Thoracic aorta (tissue), 2 donors: ENCODE measurements around the gene CAMK1D. TPM values are rescaled to one million over a fixed set of nuclear protein-coding genes. Genes with fewer than 3 reads are reported as not detected.

Source experiments
- ATAC-seq: fragments of 150-250 bp; one replicate; pipeline ENCODE4 v1.8.0; 2017; ENCODE audit warnings: low read depth; ENCODE audit not compliant: insufficient number of reproducible peaks, low FRiP score
- DNase-seq: peaks from one replicate; pipeline ENCODE4 v3.0.0-alpha.2; 2020; ENCODE audit warnings: low spot score
- H3K27ac ChIP-seq, 2 donors: fragments of 200-600 bp; sonication (generic); 1 replicate in 1 of 2; 2 replicates in 1 of 2; pipeline ENCODE4 v1.5.1; 2016; ENCODE audit warnings: mild to moderate bottlenecking in 2 of 2, moderate library complexity in 2 of 2
- H3K27me3 ChIP-seq: fragments of 200-600 bp; sonication (generic); replicated peaks from 2 replicates; pipeline ENCODE4 v1.6.0; 2016; ENCODE audit warnings: mild to moderate bottlenecking; ENCODE audit not compliant: insufficient read depth
- H3K36me3 ChIP-seq: fragments of 200-600 bp; sonication (generic); one replicate; pipeline ENCODE4 v1.5.1; 2016
- H3K4me1 ChIP-seq, 2 donors: fragments of 200-600 bp; sonication (generic); 1 replicate in 1 of 2; 2 replicates in 1 of 2; pipeline versions ENCODE4 v1.5.1 to v1.6.0; 2016; ENCODE audit warnings: low read depth in 2 of 2, mild to moderate bottlenecking in 1 of 2; ENCODE audit not compliant: control insufficient read depth in 1 of 2
- H3K4me3 ChIP-seq: fragments of 200-600 bp; sonication (generic); 2 replicates; pipeline ENCODE4 v1.5.1; 2016; ENCODE audit warnings: mild to moderate bottlenecking
- H3K9me3 ChIP-seq: fragments of 200-600 bp; sonication (generic); 2 replicates; pipeline ENCODE4 v1.5.1; 2016
- total RNA-seq, 2 donors: library from RNA; depleted of rRNA; stranded (reverse); fragments of >200 nt; gene quantifications; one replicate each; pipeline versions ENCODE4 v1.1.0 to v1.2.3, GENCODE V29; 2016
- TF ChIP-seq, protein P1 (sequence below): fragments of 200-600 bp; sonication (generic); IDR thresholded peaks from one replicate; pipeline ENCODE4 v1.5.1; 2019; ENCODE audit warnings: antibody characterized with exemption

Gene CAMK1D
- total RNA-seq, 2 donors from 2014 or later = 8.7 to 11.2 TPM

DNA sequence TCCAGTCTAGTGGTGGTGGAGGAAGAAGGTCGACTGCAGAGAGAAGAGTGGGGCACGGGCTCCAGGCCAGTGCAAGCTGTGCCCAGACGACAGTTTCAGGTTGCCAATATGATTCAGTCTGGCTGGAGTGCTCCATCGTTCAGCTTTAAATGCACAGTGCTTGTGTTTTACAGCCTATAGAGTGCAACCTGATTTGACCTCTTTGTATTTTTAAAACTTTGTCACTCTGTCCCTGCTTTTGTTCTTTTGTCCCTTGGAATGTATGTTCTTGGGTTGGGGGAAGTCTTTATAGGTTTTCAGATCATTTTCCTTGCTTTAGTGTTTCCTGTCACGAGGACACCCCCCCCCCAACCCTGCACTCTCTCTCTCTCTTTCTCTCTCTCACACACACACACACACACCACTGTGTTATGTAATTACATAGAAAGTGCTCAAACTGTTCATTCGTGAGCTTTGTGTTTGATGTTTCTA lies 198.0 kb downstream of the CAMK1D start:
- TF ChIP-seq, protein P1, sequence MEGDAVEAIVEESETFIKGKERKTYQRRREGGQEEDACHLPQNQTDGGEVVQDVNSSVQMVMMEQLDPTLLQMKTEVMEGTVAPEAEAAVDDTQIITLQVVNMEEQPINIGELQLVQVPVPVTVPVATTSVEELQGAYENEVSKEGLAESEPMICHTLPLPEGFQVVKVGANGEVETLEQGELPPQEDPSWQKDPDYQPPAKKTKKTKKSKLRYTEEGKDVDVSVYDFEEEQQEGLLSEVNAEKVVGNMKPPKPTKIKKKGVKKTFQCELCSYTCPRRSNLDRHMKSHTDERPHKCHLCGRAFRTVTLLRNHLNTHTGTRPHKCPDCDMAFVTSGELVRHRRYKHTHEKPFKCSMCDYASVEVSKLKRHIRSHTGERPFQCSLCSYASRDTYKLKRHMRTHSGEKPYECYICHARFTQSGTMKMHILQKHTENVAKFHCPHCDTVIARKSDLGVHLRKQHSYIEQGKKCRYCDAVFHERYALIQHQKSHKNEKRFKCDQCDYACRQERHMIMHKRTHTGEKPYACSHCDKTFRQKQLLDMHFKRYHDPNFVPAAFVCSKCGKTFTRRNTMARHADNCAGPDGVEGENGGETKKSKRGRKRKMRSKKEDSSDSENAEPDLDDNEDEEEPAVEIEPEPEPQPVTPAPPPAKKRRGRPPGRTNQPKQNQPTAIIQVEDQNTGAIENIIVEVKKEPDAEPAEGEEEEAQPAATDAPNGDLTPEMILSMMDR = no peak
- Histone ChIP-seq H3K36me3 (no peaks in the 10 kb centered on the region), H3K27ac (no peak overlapping the region), H3K4me1 (no peaks in the 10 kb centered on the region), H3K27me3 (no peaks in the 10 kb centered on the region), H3K9me3 (no peaks in the 10 kb centered on the region), H3K4me3 (no peak overlapping the region)
- no peak for DNase-seq
- no peak for ATAC-seq

DNA sequence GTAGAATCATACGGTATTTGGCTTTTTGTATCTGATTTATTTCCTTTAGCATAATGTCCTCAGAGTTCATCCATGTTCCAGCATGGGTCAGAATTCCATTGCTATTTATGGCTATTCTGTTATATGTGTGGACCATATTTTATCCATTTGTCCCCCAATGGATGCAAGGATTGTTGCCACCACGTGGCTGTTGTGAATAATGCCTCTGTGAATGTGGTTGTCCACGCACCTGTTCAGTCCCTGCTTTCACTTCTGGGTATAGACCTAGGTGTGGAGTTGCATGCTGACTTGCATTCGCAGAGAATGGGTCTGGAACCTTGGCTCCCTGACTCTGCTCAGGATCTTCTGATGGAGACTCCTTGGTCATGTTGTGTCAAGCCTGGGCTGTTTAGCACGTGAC lies 199.9 kb downstream of the CAMK1D start:
- DNase-seq (no peak), ATAC-seq (no peak)
- TF ChIP-seq, protein P1 = no peak
- Histone ChIP-seq H3K4me3 (no peak overlapping the region), H3K27ac (no peak overlapping the region), H3K27me3 (no peaks in the 10 kb centered on the region), H3K36me3 (no peaks in the 10 kb centered on the region), H3K9me3 (no peaks in the 10 kb centered on the region), H3K4me1 (no peaks in the 10 kb centered on the region)

DNA sequence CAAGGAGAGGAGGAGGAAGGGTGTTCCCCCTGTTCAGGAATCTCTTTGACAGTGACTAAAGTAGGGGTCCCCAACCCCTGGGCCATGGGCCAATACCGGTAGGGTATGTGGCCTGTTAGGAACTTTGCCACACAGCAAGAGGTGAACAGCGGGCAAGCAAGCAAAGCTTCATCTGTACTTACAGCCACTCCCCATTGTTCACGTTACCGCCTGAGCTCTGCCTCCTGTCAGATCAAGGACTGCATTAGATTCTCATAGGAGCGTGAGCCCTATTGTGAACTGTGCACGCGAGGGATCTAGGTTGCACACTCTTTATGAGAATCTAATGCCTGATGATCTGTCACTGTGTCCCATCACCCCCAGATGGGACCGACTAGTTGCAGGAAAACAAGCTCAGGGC lies 201.6 kb downstream of the CAMK1D start:
- DNase-seq (no peak), ATAC-seq (no peak)
- TF ChIP-seq, protein P1 = no peak
- no peaks in the 10 kb centered on the region for H3K4me1 ChIP-seq
- no peak overlapping the region for H3K4me3 ChIP-seq
- H3K27ac ChIP-seq = no peak overlapping the region
- no peaks in the 10 kb centered on the region for H3K36me3 ChIP-seq
- H3K27me3 ChIP-seq = no peaks in the 10 kb centered on the region
- no peaks in the 10 kb centered on the region for H3K9me3 ChIP-seq

- ATAC-seq = no peak
Observed at GRCh38 chr10:12556039-12556438, 206.7 kb downstream of the CAMK1D start.

GRCh38 chr10:12559578-12560178 lies 210.3 kb downstream of the CAMK1D start:
- DNase-seq (no peak), ATAC-seq (no peak)
- Histone ChIP-seq H3K27me3 (no peaks in the 10 kb centered on the region), H3K36me3 (no peaks in the 10 kb centered on the region), H3K27ac (no peak overlapping the region), H3K4me1 (no peaks in the 10 kb centered on the region), H3K9me3 (no peaks in the 10 kb centered on the region), H3K4me3 (no peak overlapping the region)
- TF ChIP-seq, protein P1 = no peak

More at GRCh38 chr10:12556039-12556438, 206.7 kb downstream of the CAMK1D start:
- no peak overlapping the region for H3K27ac ChIP-seq
- H3K4me1 ChIP-seq = no peaks in the 10 kb centered on the region
- no peaks in the 10 kb centered on the region for H3K9me3 ChIP-seq
- no peaks in the 10 kb centered on the region for H3K27me3 ChIP-seq
- TF ChIP-seq, protein P1 = no peak
- no peak overlapping the region for H3K4me3 ChIP-seq
- H3K36me3 ChIP-seq = no peaks in the 10 kb centered on the region
- no peak for DNase-seq
